Measurements from ENCODE around the gene P2RX7.
"Not testable (repeated sequence)": the region's sequence is repeated elsewhere in the genome, so short reads cannot be mapped to it uniquely, and the experiment has no call there.

P2RX7 gene

GRCh38 chr12:121212875-121213274 is 80.2 kb downstream of the P2RX7 start:
- DNase-seq = no peak

GRCh38 chr12:121214166-121214777 is 81.6 kb downstream of the P2RX7 start:
- DNase-seq = no peak

GRCh38 chr12:121214855-121215745 is 82.4 kb downstream of the P2RX7 start:
- DNase-seq = no peak

- no peak for DNase-seq
Observed at GRCh38 chr12:121216102-121216501, 83.4 kb downstream of the P2RX7 start.

- no peak for DNase-seq
Observed at GRCh38 chr12:121217063-121217462, 84.4 kb downstream of the P2RX7 start.

- DNase-seq = no peak
Observed at GRCh38 chr12:121217761-121218160, 85.1 kb downstream of the P2RX7 start.

GRCh38 chr12:121218588-121219352 is 86.1 kb downstream of the P2RX7 start:
- DNase-seq = no peak

- DNase-seq = no peak
Observed at GRCh38 chr12:121219353-121219986, 86.8 kb downstream of the P2RX7 start.

GRCh38 chr12:121222847-121223246 is 90.2 kb downstream of the P2RX7 start:
- DNase-seq = no peak

GRCh38 chr12:121223292-121224285 is 90.9 kb downstream of the P2RX7 start:
- DNase-seq = no peak

GRCh38 chr12:121224591-121224990 is 91.9 kb downstream of the P2RX7 start:
- no peak for DNase-seq

GRCh38 chr12:121226399-121226798 is 93.7 kb downstream of the P2RX7 start:
- DNase-seq = no peak

- not testable (repeated sequence) for DNase-seq
Observed at GRCh38 chr12:121226871-121227270, 94.2 kb downstream of the P2RX7 start.

- DNase-seq = peak in 1 of 2 experiments; percentile 21
Observed at GRCh38 chr12:121227294-121227693, 94.6 kb downstream of the P2RX7 start.

GRCh38 chr12:121228919-121229665 is 96.4 kb downstream of the P2RX7 start:
- DNase-seq = no peak

GRCh38 chr12:121229826-121230537 is 97.3 kb downstream of the P2RX7 start:
- peak; percentile 22 to 64 for DNase-seq

GRCh38 chr12:121230538-121230907 is 97.8 kb downstream of the P2RX7 start:
- no peak for DNase-seq

- DNase-seq = no peak
Observed at GRCh38 chr12:121232163-121232562, 99.5 kb downstream of the P2RX7 start.

- DNase-seq = no peak
Observed at GRCh38 chr12:121232977-121233627, 100.4 kb downstream of the P2RX7 start.

GRCh38 chr12:121233628-121234020 is 100.9 kb downstream of the P2RX7 start:
- DNase-seq = no peak

All from NCI-H187 (cell line).